GM19395 (cell line): ENCODE results near the gene PIEZO1.

Experiments used
- ATAC-seq: cut with Tn5 transposase; IDR thresholded peaks from one replicate; pipeline ENCODE4 v1.9.1; 2021; ENCODE audit warnings: mild to moderate bottlenecking, moderate library complexity; ENCODE audit not compliant: unreplicated experiment

The PIEZO1 gene

GRCh38 chr16:88706229-88706964 is 78.6 kb downstream of the PIEZO1 start, which contains the start of the genes CTU2 and RNF166:
TSS of gene CTU2 (plus strand) at chr16:88706503. CDS start at chr16:88706531, 28 bp downstream.
TSS of gene RNF166 (minus strand) at chr16:88706408. CDS start at chr16:88706325, 83 bp downstream.
- ATAC-seq: peak; percentile 55

- ATAC-seq: peak; percentile 25
Observed at GRCh38 chr16:88705801-88706228, 79.2 kb downstream of the PIEZO1 start.

- ATAC-seq: no peak
Observed at GRCh38 chr16:88705076-88705684, 79.8 kb downstream of the PIEZO1 start.

GRCh38 chr16:88703486-88704309 is 81.3 kb downstream of the PIEZO1 start:
- ATAC-seq: no peak

- no peak for ATAC-seq
Observed at GRCh38 chr16:88702371-88703210, 82.4 kb downstream of the PIEZO1 start.

- no peak for ATAC-seq
Observed at GRCh38 chr16:88701581-88702370, 83.2 kb downstream of the PIEZO1 start.

DNA sequence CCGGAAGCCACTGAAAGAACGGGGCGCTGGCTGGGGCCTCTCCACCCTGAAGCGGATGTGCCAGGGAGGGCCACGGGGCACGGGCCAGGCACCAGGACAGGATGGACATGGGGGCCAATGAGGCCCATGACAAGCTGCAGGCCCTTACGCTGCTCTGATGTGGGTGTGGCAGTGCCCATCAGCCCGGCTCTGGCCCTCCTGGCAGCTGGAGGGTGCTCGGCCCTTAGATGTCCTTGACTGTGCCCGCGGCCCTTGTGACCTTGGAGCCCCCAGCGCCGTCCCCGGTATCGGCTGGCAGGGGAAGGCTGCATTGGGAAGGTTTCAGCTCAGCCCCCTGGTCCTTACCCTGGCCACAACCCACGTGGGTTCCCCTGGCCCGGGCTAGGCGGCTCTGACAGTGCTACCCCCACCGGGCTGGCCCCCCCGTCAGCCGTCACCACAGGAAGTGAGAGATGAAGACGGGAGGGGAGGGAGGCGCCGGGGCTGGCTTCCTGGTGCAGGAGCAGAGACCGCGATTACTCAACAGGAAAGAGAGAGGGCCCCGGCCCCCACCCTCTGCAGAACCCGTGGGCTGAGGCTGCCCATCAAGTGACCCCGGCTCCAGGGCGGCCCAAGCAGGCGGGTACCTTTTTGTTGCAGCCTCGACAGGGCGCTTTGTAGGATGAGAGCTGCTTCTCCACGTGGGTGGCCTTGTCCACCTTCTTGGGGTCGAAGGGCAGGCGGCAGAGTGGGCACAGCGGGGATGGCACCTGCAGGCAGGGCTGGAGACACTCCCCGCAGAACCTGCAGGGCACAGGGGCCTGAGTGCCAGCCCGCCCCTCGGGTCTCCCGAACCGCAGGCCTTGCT is 84.2 kb downstream of the PIEZO1 start:
- peak; percentile 66 for ATAC-seq

GRCh38 chr16:88700322-88700635 is 84.7 kb downstream of the PIEZO1 start:
- no peak for ATAC-seq

GRCh38 chr16:88699180-88699579 is 85.8 kb downstream of the PIEZO1 start:
- no peak for ATAC-seq

DNA sequence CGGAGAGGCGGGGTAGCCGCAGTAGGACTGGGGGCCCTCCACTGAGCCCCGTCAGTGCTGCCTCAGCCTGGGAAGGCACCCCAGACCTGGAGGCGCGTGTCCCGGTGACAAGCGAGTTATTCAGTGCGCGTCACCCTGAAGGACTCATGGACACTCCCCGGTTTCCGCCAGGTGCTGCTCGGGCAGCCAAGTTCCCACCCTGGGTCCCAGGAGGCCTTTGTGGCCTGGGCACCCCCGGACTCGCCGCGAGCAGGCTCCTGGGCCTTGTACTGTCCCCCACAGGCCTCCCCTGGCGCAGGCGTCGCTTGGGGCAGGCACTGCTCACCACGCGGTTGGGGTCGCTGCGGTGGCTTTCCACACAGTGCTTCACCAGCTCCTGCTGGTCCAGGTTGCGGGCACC is 86.4 kb downstream of the PIEZO1 start:
- no peak for ATAC-seq

GRCh38 chr16:88697831-88698615 is 87.0 kb downstream of the PIEZO1 start:
- ATAC-seq: no peak

- no peak for ATAC-seq
Observed at GRCh38 chr16:88697116-88697830, 87.7 kb downstream of the PIEZO1 start.

DNA sequence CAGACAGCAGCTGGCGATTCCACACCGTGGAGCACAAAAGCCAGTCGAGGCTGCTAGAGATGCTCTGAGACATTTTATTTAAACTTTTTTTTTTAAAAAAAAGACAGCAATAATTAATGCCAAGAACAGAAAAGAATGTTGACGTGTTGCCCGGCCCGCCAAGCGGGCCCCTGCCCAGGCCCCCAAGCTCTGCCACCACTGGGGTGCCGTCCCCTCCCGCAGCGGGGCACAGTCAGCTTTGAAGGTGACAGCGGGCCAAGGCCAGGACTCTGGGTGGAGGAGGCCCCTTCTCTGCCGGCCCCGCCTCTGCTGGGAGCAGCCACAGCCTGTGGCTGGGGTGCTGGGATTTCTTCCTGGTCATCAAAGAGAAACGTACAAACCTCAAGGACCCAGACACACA is 88.6 kb downstream of the PIEZO1 start:
- ATAC-seq: no peak

GRCh38 chr16:88695753-88696152 is 89.3 kb downstream of the PIEZO1 start:
- no peak for ATAC-seq

DNA sequence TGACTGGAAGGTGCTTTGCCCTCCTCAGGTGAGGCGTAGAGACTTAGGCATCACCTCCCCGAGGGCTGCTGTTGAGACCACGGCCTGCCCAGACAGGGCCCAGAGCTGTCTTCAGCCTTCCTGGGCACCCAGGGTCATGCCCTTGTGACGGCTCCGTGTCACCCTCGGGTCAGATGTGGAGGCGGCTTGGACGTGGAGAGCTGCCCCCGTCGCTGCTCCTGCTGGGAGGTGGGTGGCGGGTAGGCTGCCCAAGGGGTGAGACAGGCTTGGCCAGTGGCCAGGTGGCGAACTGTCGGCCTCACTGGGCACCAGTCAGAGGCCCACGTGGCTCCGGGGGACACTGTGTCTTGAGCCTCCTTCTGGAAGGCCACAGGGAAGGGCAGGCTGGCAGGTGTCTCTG is 89.8 kb downstream of the PIEZO1 start:
- ATAC-seq: no peak

GRCh38 chr16:88694221-88695087 is 90.6 kb downstream of the PIEZO1 start:
- ATAC-seq: no peak
